GM19397 (cell line): ENCODE data around the gene SLC35F3.
"Not testable (repeated sequence)": the region's sequence is repeated elsewhere in the genome, so short reads cannot be mapped to it uniquely, and the experiment has no call there.

Experiments used
- ATAC-seq: cut with Tn5 transposase; IDR thresholded peaks from one replicate; pipeline ENCODE4 v1.9.1; 2021; ENCODE audit warnings: mild to moderate bottlenecking, moderate library complexity; ENCODE audit not compliant: unreplicated experiment

The SLC35F3 gene

GRCh38 chr1:234175363-234175762, 270.9 kb downstream of the SLC35F3 start:
- ATAC-seq = no peak

- ATAC-seq = no peak
These were observed 271.5 kb downstream of the SLC35F3 start for GRCh38 chr1:234176000-234176399.

DNA sequence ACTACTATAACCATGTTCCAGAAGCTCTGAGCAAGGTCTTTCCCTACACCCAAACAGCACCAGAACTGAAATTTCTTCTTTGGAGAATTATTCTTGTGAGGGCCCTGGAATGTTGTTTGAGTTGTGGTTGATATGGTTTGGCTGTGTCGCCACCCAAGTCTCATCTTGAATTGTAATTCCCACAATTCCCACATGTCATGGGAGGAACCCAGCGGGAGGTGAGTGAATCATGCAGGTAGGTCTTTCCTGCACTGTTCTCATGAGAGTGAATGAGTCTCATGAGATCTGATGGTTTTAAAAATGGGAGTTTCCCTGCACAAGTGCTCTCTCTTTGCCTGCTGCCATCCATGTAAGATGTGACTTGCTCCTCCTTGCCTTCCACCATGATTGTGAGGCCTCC, 272.4 kb downstream of the SLC35F3 start:
- not testable (repeated sequence) for ATAC-seq

GRCh38 chr1:234185438-234185837, 281.0 kb downstream of the SLC35F3 start:
- ATAC-seq = no peak

- no peak for ATAC-seq
These were observed 281.7 kb downstream of the SLC35F3 start for GRCh38 chr1:234186037-234186688.

DNA sequence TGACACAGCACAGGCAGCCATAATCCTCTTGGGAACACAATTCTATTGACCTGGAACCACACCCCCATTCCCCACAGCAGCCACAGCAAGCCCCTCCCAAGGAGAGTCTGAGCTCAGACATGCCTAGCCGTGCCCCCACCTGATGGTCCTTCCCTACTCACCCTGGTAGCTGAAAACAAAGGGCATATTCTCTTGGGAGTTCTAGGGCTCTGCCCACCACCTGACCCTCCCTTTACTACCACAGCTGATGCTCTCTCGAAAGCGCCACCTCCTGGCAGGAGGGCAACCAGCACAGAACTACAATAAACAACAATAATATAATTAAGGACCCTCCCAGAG, 283.9 kb downstream of the SLC35F3 start:
- ATAC-seq = no peak

GRCh38 chr1:234197839-234198238, 293.4 kb downstream of the SLC35F3 start:
- ATAC-seq = no peak

- no peak for ATAC-seq
These were observed 295.1 kb downstream of the SLC35F3 start for GRCh38 chr1:234199476-234200127.

- ATAC-seq = no peak
These were observed 296.1 kb downstream of the SLC35F3 start for GRCh38 chr1:234200566-234200965.

DNA sequence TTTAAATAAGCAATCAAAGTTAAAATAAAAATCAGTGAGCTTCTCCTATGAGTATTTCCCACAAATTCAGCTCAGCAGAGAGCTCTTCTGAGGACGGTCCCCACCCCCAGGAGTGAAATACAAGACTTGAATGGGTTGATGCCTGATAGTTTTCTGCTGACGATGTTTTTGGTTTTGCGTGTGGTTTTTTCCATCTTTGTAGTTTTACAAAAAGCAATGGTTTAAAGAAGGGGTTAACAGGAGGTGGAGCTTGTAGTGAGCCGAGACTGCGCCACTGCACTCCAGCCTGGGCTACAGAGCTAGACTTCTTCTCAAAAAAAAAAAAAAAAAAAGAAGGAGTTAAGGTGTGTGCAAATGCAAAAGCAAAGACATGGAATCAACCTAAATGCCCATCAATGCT, 297.1 kb downstream of the SLC35F3 start:
- no peak for ATAC-seq

DNA sequence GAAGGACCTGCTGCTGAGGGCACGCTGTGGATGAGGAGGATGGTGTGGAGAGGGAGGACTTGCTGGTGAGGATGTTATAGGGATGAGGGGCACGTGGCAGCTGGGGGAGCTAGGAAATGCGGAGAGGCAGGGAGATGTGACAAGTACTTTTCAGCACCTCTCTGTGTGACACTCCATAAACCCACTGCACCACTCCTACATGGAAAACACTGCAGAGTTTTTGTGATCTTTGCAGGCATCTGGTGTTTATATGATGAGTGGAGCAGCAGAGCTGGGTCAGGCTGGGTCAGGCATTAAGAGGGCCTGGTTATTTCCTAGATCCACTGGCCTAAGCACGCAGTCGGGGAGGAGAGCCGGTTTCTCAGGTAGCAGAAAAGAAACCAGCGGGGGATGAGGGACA, 301.5 kb downstream of the SLC35F3 start:
- ATAC-seq = no peak

- ATAC-seq = no peak
These were observed 302.3 kb downstream of the SLC35F3 start for GRCh38 chr1:234206651-234207284.

- no peak for ATAC-seq
These were observed 303.9 kb downstream of the SLC35F3 start for GRCh38 chr1:234208351-234208750.

- ATAC-seq = no peak
These were observed 304.3 kb downstream of the SLC35F3 start for GRCh38 chr1:234208791-234209190.

DNA sequence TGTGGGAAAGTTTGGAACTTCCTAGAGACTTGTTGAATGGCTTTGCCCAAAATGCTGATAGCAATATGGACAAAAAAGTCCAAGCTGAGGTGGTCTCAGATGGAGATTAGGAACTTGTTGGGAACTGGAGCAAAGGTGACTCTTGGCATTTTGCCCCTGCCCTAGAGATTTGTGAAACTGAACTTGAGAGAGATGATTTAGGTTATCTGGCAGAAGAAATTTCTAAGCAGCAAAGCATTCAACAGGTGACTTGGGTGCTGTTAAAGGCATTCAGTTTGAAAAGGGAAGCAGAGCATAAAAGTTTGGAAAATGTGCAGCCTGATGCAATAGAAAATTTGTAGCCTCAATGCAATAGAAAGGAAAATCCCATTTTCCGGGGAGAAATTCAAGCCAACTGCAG, 306.0 kb downstream of the SLC35F3 start:
- not testable (repeated sequence) for ATAC-seq

- ATAC-seq = not testable (repeated sequence)
These were observed 307.4 kb downstream of the SLC35F3 start for GRCh38 chr1:234211855-234212254.

DNA sequence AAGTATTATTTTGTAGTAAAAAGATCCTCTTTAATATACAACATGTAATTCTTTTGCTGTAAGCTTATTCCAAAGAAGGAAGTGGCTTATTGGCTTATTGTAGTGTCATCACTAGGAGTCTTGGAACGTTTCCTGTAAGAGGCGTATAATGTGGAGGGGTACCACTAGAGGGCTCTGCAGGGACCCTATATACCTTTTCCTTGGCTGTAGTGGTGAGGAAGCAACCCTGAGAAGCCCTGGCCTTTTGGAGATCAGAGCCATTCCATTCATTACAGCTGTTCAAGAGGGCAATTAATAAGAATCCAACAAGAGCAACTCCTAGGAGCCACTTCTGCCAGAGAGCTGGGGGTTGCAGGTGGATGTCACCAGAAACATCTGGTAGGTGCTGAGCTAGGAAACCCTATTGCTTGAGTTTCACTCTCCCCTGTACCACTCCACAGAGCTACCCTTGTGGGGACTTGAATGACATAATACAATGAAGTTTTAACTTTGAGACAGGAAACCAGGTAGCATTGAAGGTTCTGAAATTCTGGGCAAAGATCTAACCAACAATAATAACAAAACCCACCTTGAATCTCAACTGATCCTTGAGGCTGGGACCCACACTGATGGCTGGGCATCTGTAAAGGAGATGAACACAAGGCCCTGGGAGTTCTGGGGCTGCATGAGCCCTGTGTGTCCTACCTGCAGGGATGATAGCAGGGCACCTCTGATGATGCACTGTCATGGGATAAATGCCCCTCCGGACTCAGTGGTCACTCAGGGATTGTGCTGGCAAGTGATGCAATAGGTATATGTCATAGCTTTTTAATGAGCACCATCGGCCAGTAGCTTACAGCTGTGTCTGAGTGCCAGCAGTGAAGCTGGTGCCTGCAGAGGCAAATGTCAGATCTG, 308.5 kb downstream of the SLC35F3 start:
- no peak for ATAC-seq

GRCh38 chr1:234213658-234214128, 309.2 kb downstream of the SLC35F3 start:
- no peak for ATAC-seq

DNA sequence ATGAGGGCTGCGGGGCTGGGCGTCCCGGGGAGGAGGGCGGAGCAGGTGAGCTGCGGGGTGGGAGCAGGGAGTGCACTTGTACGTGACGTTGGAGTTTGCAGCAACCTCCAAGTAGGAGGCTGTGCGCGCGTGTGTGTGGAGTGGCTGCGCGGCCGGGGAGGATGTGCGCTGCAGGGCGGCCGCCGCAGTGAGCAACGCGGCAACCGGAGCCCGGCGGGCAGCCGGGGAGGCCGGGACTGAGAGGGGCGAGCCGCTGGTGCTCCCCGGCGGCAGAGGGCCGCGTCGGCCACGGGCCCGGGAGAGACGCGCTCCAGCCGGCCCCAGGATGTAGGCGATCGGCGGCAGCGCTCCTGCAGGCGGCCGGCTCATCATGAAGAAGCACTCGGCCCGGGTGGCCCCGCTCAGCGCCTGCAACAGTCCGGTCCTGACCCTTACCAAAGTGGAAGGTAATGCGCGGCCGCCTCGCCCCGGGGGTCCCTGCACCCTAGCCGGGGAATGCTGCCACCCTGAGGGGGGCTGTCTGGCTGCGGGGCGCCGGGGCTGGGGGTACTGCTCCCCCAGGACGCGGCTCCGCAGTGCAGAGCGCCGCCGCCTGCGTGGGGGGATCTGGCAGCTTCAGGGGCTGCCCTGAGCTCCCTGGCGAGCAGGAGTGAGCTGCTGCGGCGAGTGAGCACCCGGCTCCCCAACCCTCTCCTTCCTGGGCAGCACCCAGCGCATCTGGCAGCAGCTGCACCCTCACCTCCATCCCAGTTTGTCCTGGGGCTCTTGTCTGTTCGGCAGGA, 309.8 kb downstream of the SLC35F3 start:
- ATAC-seq = no peak
